Stomach (tissue), 9 donors: Measurements from ENCODE around the gene ST6GALNAC3. TPM values are rescaled to one million over a fixed set of nuclear protein-coding genes. Genes with fewer than 3 reads are reported as not detected.

ENCODE experiments used
- DNase-seq, 2 donors: peaks; one replicate each; pipeline versions ENCODE4 v3.0.0 to v3.0.0-alpha.2; 2013 to 2019
- H3K27ac ChIP-seq, 5 donors: fragments of 200-600 bp in 4 of 5; sonication (generic) in 4 of 5; one replicate each; pipeline ENCODE4 v1.5.1; 2013 to 2019; ENCODE audit warnings: mild to moderate bottlenecking in 1 of 5, moderate library complexity in 1 of 5
- H3K27me3 ChIP-seq, 3 donors: fragments of 200-600 bp; sonication (generic); one replicate each; pipeline ENCODE4 v1.5.1; 2017 to 2019; ENCODE audit warnings: mixed run types in 1 of 3
- H3K36me3 ChIP-seq, 4 donors: fragments of 200-600 bp; sonication (generic); 1 replicate in 3 of 4; 2 replicates in 1 of 4; pipeline ENCODE4 v1.5.1; 2016 to 2019
- H3K4me1 ChIP-seq, 4 donors: fragments of 200-600 bp; sonication (generic); one replicate each; pipeline ENCODE4 v1.5.1; 2016 to 2019
- H3K4me3 ChIP-seq, 4 donors: fragments of 200-600 bp; sonication (generic) in 3 of 4; one replicate each; pipeline ENCODE4 v1.5.1; 2016 to 2019; ENCODE audit warnings: mild to moderate bottlenecking in 1 of 4
- H3K9me3 ChIP-seq, 4 donors: fragments of 200-600 bp; sonication (generic); one replicate each; pipeline ENCODE4 v1.5.1; 2016 to 2019
- CTCF ChIP-seq, 7 experiments: fragments of 450-650 bp in 4 of 7; fragments of 200-600 bp in 3 of 7; sonication (generic) in 3 of 7; IDR thresholded peaks; one replicate each; pipeline ENCODE4 v1.5.1; 2016 to 2019; ENCODE audit warnings: antibody characterized with exemption in 7 of 7, control low read depth in 2 of 7, mild to moderate bottlenecking in 1 of 7
- EP300 ChIP-seq: sonication (generic); formaldehyde crosslinking; IDR thresholded peaks from one replicate; pipeline ENCODE4 v1.6.1; 2017; ENCODE audit warnings: antibody characterized with exemption
- POLR2A ChIP-seq, 4 donors: fragments of 450-650 bp; IDR thresholded peaks; one replicate each; pipeline ENCODE4 v1.6.1; 2016; ENCODE audit warnings: antibody characterized with exemption in 4 of 4, control low read depth in 2 of 4, mild to moderate bottlenecking in 1 of 4, moderate library complexity in 1 of 4
- POLR2AphosphoS5 ChIP-seq, 3 donors: sonication (generic); formaldehyde crosslinking; IDR thresholded peaks; one replicate each; pipeline ENCODE4 v1.6.1; 2016; ENCODE audit warnings: antibody characterized with exemption in 3 of 3
- WGBS, 5 donors: extraction: QIAGEN DNeasy Blood & Tissue Kit in 3 of 5; methylation state at CpG; one replicate each; pipeline versions ENCODE4 v1.1.5 to v1.1.7; 2013 to 2018; 5-methylcytosine and 5-hydroxymethylcytosine counted together
- intact Hi-C: fragments of 100-400 bp; cut with DNase I; formaldehyde crosslinking; loops from one replicate; pipeline ENCODE4 v1.15.1; 2023; ENCODE audit warnings: low total_unique reads
- polyA plus RNA-seq, 3 donors: library from polyadenylated mRNA; stranded (reverse); fragments of 200-250 nt; gene quantifications; one replicate each; pipeline ENCODE4 v1.2.3, GENCODE V29; 2013
- total RNA-seq, 5 donors: library from RNA; depleted of rRNA; stranded (reverse); fragments of >200 nt; gene quantifications; one replicate each; pipeline versions ENCODE4 v1.1.0 to v1.2.3, GENCODE V29; 2014 to 2016
- donor health status: healthy with polysubstance abuse.
- donor health status: Bipolar disorder and iron deficiency.
- donor health status: healthy.

ST6GALNAC3 gene
- total and polyA plus RNA-seq, 8 donors: under 0.01 to 21.7 (median 1.2) TPM; not detected in 1

- no peaks in the 10 kb centered on the region for H3K4me1 ChIP-seq
- TF ChIP-seq EP300: no peak
- no peak for TF ChIP-seq POLR2A (IDR thresholded peaks at IDR 0.05)
- 73 to 88% (median 78%) methylated on average over 4 of the region's 4 CpGs for WGBS, 5 donors
These were observed 156.8 kb downstream of the ST6GALNAC3 start for GRCh38 chr1:76231320-76231719.

DNA sequence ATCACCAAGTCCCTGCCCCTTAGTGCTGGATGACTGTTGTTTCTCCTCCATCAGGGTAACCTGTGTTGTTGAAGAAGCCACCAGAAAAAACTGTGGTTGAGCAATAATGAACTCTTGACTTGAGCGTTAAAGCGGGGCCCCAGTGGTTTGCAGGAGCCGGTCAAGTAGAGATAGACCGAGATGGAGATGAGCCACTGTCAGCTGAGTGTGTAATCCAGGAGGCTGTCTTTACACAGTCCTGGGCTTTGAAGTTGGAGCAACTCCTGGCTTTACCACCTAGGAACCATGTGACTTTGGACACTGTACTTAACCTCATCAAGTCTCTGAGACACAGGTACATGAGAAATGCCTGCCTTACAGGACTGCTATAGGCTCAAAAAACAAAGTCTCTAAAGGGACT lies 158.1 kb downstream of the ST6GALNAC3 start:
- WGBS, 5 donors: 88 to 92% (median 90%) methylated on average over 4 of the region's 4 CpGs

More at GRCh38 chr1:76231320-76231719, 156.8 kb downstream of the ST6GALNAC3 start:
- Histone ChIP-seq H3K27me3 (no peaks in the 10 kb centered on the region), H3K9me3 (no peaks in the 10 kb centered on the region), H3K4me3 (no peak overlapping the region), H3K36me3 (no peaks in the 10 kb centered on the region), H3K27ac (no peak overlapping the region)
- no peak for DNase-seq
- intact Hi-C loops: no loop called here

DNA sequence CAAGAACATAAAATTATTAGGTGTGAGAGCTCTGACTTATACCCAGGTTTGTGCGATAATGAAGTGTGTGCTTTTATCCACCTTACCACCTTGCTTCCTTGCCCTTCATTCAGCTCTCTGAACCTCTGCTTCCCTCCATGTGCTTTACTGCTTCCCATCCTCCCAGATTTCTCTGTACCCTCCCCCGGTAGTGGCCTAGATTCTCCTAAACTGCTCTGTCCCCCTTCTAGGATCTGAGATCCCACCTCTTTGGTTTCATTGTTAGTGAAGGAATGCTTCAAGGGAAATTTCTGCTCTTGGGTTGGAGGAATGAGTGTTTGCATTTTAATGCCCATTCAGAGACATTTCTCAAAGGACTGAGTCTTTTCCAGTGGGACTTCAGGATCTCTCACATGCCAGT lies 159.5 kb downstream of the ST6GALNAC3 start:
- intact Hi-C loops: no loop called here

More for the DNA sequence above, 158.1 kb downstream of the ST6GALNAC3 start:
- DNase-seq: no peak
- no peaks in the 10 kb centered on the region for H3K4me1 ChIP-seq
- H3K9me3 ChIP-seq: no peaks in the 10 kb centered on the region
- no peaks in the 10 kb centered on the region for H3K27me3 ChIP-seq
- intact Hi-C loops: no loop called here
- no peak overlapping the region for H3K4me3 ChIP-seq
- TF ChIP-seq POLR2A (IDR thresholded peaks at IDR 0.05): no peak
- no peak for TF ChIP-seq CTCF (IDR thresholded peaks at IDR 0.05)
- no peak for TF ChIP-seq EP300
- no peak for TF ChIP-seq POLR2AphosphoS5 (IDR thresholded peaks at IDR 0.05)
- H3K36me3 ChIP-seq: no peaks in the 10 kb centered on the region
- no peak overlapping the region for H3K27ac ChIP-seq

DNA sequence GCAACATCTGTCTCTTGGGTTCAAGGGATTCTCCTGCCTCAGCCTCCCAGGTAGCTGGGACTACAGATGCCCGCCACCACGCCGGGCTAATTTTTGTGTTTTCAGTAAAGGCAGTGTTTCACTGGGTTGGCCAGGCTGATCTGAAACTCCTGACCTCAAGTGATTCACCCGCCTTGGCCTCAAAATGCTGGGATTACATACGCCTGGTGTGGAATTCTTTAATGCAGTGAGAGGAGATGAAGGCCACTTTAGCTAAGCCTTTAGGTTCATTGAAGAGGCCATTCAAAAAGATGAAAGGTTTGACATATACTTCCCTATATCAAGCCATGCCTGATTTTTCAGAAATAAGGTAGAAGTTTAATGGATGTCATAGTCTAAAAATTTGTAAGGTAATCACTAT lies 162.7 kb downstream of the ST6GALNAC3 start:
- no peak overlapping the region for H3K27ac ChIP-seq
- TF ChIP-seq EP300: no peak
- no peak for TF ChIP-seq POLR2A (IDR thresholded peaks at IDR 0.05)
- TF ChIP-seq POLR2AphosphoS5 (IDR thresholded peaks at IDR 0.05): no peak
- TF ChIP-seq CTCF (IDR thresholded peaks at IDR 0.05): no peak
- no peaks in the 10 kb centered on the region for H3K27me3 ChIP-seq
- intact Hi-C loops: no loop called here
- no peak for DNase-seq
- H3K4me1 ChIP-seq: no peaks in the 10 kb centered on the region
- H3K9me3 ChIP-seq: no peaks in the 10 kb centered on the region
- WGBS, 5 donors: 95 to 99% (median 96%) methylated on average over 5 of the region's 5 CpGs
- H3K36me3 ChIP-seq: no peaks in the 10 kb centered on the region
- H3K4me3 ChIP-seq: no peak overlapping the region

More for the DNA sequence above, 159.5 kb downstream of the ST6GALNAC3 start:
- Histone ChIP-seq H3K4me3 (no peak overlapping the region), H3K9me3 (no peaks in the 10 kb centered on the region), H3K36me3 (no peaks in the 10 kb centered on the region), H3K4me1 (no peaks in the 10 kb centered on the region), H3K27ac (no peak overlapping the region), H3K27me3 (no peaks in the 10 kb centered on the region)
- TF ChIP-seq POLR2AphosphoS5 (IDR thresholded peaks at IDR 0.05) (no peak), CTCF (IDR thresholded peaks at IDR 0.05) (no peak), POLR2A (IDR thresholded peaks at IDR 0.05) (no peak), EP300 (no peak)
- WGBS, 5 donors: 91 to 98% (median 95%) methylated on average over 2 of the region's 2 CpGs
- DNase-seq: no peak

DNA sequence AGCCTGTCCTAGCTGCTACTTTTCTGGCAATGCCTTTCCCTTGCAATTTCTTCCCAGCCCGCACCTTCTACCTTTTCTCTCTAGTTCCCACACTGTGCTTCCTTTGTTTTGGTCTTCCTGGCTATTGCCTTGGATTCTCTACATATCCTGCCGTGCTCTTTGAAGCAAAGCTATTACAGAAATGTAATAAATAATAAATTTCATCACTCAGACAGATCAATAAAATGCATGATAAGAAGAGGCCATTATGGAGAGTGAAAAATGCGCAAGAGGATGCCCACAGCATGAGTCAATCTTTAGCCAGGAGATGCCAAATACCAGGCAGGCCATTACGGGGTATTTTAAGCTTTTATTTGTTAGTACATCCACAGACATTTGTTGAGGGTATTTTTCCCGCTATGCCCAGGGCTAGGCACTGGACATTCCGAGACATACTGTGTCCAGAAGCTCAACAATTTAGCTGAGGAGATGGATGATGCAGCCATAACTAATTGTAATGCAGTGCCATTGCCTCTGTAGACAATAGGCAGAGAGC lies 163.6 kb downstream of the ST6GALNAC3 start:
- 79 to 92% (median 84%) methylated on average over 6 of the region's 6 CpGs for WGBS, 5 donors
- no peak overlapping the region for H3K27ac ChIP-seq
- intact Hi-C loops: no loop called here
- no peak for DNase-seq
- H3K9me3 ChIP-seq: no peaks in the 10 kb centered on the region
- no peak overlapping the region for H3K4me3 ChIP-seq
- no peaks in the 10 kb centered on the region for H3K4me1 ChIP-seq
- H3K36me3 ChIP-seq: no peaks in the 10 kb centered on the region
- no peaks in the 10 kb centered on the region for H3K27me3 ChIP-seq
- TF ChIP-seq CTCF (IDR thresholded peaks at IDR 0.05) (no peak), POLR2AphosphoS5 (IDR thresholded peaks at IDR 0.05) (no peak)
